H1 (cell line): ENCODE results near the gene THOC5. TPM values are rescaled to one million over a fixed set of nuclear protein-coding genes. Genes with fewer than 3 reads are reported as not detected.

Experiments used
- CTCF ChIA-PET: fragments of 300-600 bp; sonication (Branson Sonifier 250); formaldehyde crosslinking; loops from one replicate; lab custom pipeline; 2021; ENCODE audit not compliant: partially characterized antibody; lab: Charles Lee
- POLR2A ChIA-PET: fragments of 300-600 bp; sonication (Branson Sonifier 250); formaldehyde crosslinking; loops from one replicate; lab custom pipeline; 2021; ENCODE audit warnings: inconsistent platforms; ENCODE audit not compliant: partially characterized antibody; lab: Charles Lee
- DNase-seq, 2 experiments: peaks; one replicate each; pipeline versions ENCODE4 v3.0.0 to v3.0.0-alpha.2; 2010 to 2022; ENCODE audit warnings: low spot score in 2 of 2, low read depth in 1 of 2, mixed read lengths in 1 of 2
- FAIRE-seq: peaks from 2 replicates; lab custom pipeline; 2011; peaks lifted over from hg19 to GRCh38; lab: Jason Lieb, UNC
- H2AFZ ChIP-seq: 2 replicates; pipeline ENCODE4 v1.8.1; 2012; ENCODE audit warnings: low read length, inconsistent platforms
- H2AK5ac ChIP-seq: 2 replicates; pipeline ENCODE4 v1.6.1; 2013; ENCODE audit warnings: low read depth, low read length
- H2BK120ac ChIP-seq: replicated peaks from 2 replicates; pipeline ENCODE3; 2013; ENCODE audit warnings: low read depth, low read length, inconsistent platforms
- H2BK12ac ChIP-seq: 2 replicates; pipeline ENCODE4 v1.6.1; 2013; ENCODE audit warnings: low read depth, low read length
- H2BK15ac ChIP-seq: 2 replicates; pipeline ENCODE4 v1.6.1; 2013; ENCODE audit warnings: low read length
- H2BK20ac ChIP-seq: 2 replicates; pipeline ENCODE4 v1.6.1; 2013; ENCODE audit warnings: low read length
- H2BK5ac ChIP-seq: 2 replicates; pipeline ENCODE4 v1.6.1; 2013; ENCODE audit warnings: low read depth, low read length
- H3K14ac ChIP-seq: 2 replicates; pipeline ENCODE4 v1.6.1; 2013; ENCODE audit warnings: inconsistent platforms; ENCODE audit not compliant: insufficient read length
- H3K18ac ChIP-seq: 2 replicates; pipeline ENCODE4 v1.6.1; 2013; ENCODE audit warnings: low read length; ENCODE audit errors: extremely low read depth
- H3K23ac ChIP-seq: 2 replicates; pipeline ENCODE4 v1.6.1; 2013; ENCODE audit warnings: inconsistent platforms; ENCODE audit not compliant: insufficient read length
- H3K23me2 ChIP-seq: 2 replicates; pipeline ENCODE4 v1.6.1; 2013; ENCODE audit warnings: low read depth, low read length
- H3K27ac ChIP-seq: 2 replicates; pipeline ENCODE4 v1.6.1; 2011; ENCODE audit warnings: low read depth, low read length, inconsistent platforms
- H3K27me3 ChIP-seq, 4 experiments: replicated peaks in 1 of 4; 1 replicate in 1 of 4; 2 replicates in 3 of 4; pipeline versions ENCODE4 v1.6.1 to v1.8.1; 2011 to 2013; ENCODE audit warnings: low read length in 3 of 4, mild to moderate bottlenecking in 3 of 4, inconsistent platforms in 2 of 4, mixed read lengths in 2 of 4, moderate library complexity in 1 of 4; ENCODE audit not compliant: control insufficient read depth in 3 of 4, insufficient read depth in 3 of 4; ENCODE audit errors: extremely low read depth in 1 of 4
- H3K36me3 ChIP-seq, 4 experiments: 2 replicates each; pipeline versions ENCODE4 v1.6.1 to v1.8.1; 2011 to 2013; ENCODE audit warnings: mild to moderate bottlenecking in 4 of 4, low read length in 3 of 4, moderate library complexity in 2 of 4, control low read depth in 1 of 4, inconsistent platforms in 1 of 4; ENCODE audit not compliant: insufficient read depth in 4 of 4, control insufficient read depth in 2 of 4
- H3K4ac ChIP-seq: replicated peaks from 2 replicates; pipeline ENCODE3; 2013; ENCODE audit warnings: low read length, low read depth, mixed read lengths, inconsistent platforms; ENCODE audit not compliant: insufficient read length
- H3K4me1 ChIP-seq, 4 experiments: replicated peaks in 1 of 4; 1 replicate in 1 of 4; 2 replicates in 3 of 4; pipeline versions ENCODE4 v1.6.1 to v1.8.1; 2011 to 2013; ENCODE audit warnings: low read length in 3 of 4, inconsistent platforms in 2 of 4, mixed read lengths in 1 of 4; ENCODE audit not compliant: insufficient read depth in 4 of 4, control insufficient read depth in 3 of 4
- H3K4me2 ChIP-seq, 2 experiments: 2 replicates each; pipeline versions ENCODE4 v1.6.1 to v1.8.1; 2011 to 2013; ENCODE audit warnings: low read depth in 2 of 2, low read length in 2 of 2, control low read depth in 1 of 2, inconsistent platforms in 1 of 2, mild to moderate bottlenecking in 1 of 2; ENCODE audit not compliant: insufficient read depth in 1 of 2
- H3K4me3 ChIP-seq, 4 experiments: fragments of 200-600, 300-600 bp in 1 of 4; sonication (generic), shearing (Covaris generic), sonication (Bioruptor Twin) in 1 of 4; 2 replicates each; pipeline versions ENCODE4 v1.5.1 to v1.8.1; 2011 to 2016; ENCODE audit warnings: low read length in 4 of 4, low read depth in 3 of 4, control low read depth in 2 of 4, inconsistent platforms in 2 of 4, mild to moderate bottlenecking in 2 of 4, mixed read lengths in 1 of 4, moderate library complexity in 1 of 4; ENCODE audit not compliant: insufficient read depth in 2 of 4; ENCODE audit errors: extremely low read depth in 1 of 4
- H3K56ac ChIP-seq: replicated peaks from 2 replicates; pipeline ENCODE3; 2013; ENCODE audit warnings: low read depth, mild to moderate bottlenecking, mixed read lengths, low read length, inconsistent platforms; ENCODE audit not compliant: insufficient read length
- H3K79me1 ChIP-seq: 2 replicates; pipeline ENCODE4 v1.6.1; 2013; ENCODE audit warnings: low read depth, low read length, control low read depth
- H3K79me2 ChIP-seq, 2 experiments: 2 replicates each; pipeline versions ENCODE4 v1.6.1 to v1.8.1; 2012 to 2013; ENCODE audit warnings: low read length in 2 of 2, mild to moderate bottlenecking in 2 of 2, inconsistent platforms in 1 of 2; ENCODE audit not compliant: insufficient read depth in 2 of 2, control insufficient read depth in 1 of 2
- H3K9ac ChIP-seq, 4 experiments: replicated peaks in 1 of 4; 1 replicate in 1 of 4; 2 replicates in 3 of 4; pipeline versions ENCODE4 v1.6.1 to v1.8.1; 2011 to 2013; ENCODE audit warnings: low read depth in 3 of 4, low read length in 3 of 4, control low read depth in 2 of 4, mild to moderate bottlenecking in 2 of 4, moderate library complexity in 2 of 4, inconsistent platforms in 1 of 4; ENCODE audit errors: extremely low read depth in 1 of 4
- H3K9me3 ChIP-seq, 2 experiments: 2 replicates each; pipeline versions ENCODE4 v1.6.1 to v1.8.1; 2012 to 2013; ENCODE audit warnings: mild to moderate bottlenecking in 2 of 2, moderate library complexity in 2 of 2, control low read depth in 1 of 2, inconsistent platforms in 1 of 2, low read depth in 1 of 2, low read length in 1 of 2, mixed read lengths in 1 of 2; ENCODE audit not compliant: insufficient read depth in 2 of 2
- H4K20me1 ChIP-seq, 2 experiments: replicated peaks in 1 of 2; 2 replicates each; pipeline versions ENCODE3 to v1.8.1; 2011 to 2013; ENCODE audit warnings: inconsistent platforms in 2 of 2, low read length in 2 of 2, mild to moderate bottlenecking in 1 of 2; ENCODE audit not compliant: insufficient read depth in 2 of 2, control insufficient read depth in 1 of 2
- H4K5ac ChIP-seq: 2 replicates; pipeline ENCODE4 v1.6.1; 2013; ENCODE audit warnings: low read length, low read depth, mixed read lengths, inconsistent platforms; ENCODE audit not compliant: insufficient read length
- H4K8ac ChIP-seq: 2 replicates; pipeline ENCODE4 v1.8.0; 2013; ENCODE audit warnings: mild to moderate bottlenecking, moderate library complexity, low read length, inconsistent platforms; ENCODE audit not compliant: insufficient read depth; ENCODE audit errors: extremely low read depth
- H4K91ac ChIP-seq: replicated peaks from 2 replicates; pipeline ENCODE3; 2013; ENCODE audit warnings: low read length, mixed read lengths, inconsistent platforms; ENCODE audit not compliant: insufficient read length
- EGR1 ChIP-seq: IDR thresholded peaks from 2 replicates; pipeline ENCODE4 v1.6.1; 2011; ENCODE audit warnings: low read depth, low read length, borderline replicate concordance
- FOSL1 ChIP-seq: IDR thresholded peaks from 2 replicates; pipeline ENCODE4 v1.6.1; 2011; ENCODE audit warnings: mild to moderate bottlenecking, low read depth, low read length, moderate library complexity; ENCODE audit not compliant: insufficient read depth
- KDM5A ChIP-seq: fragments of 200-600 bp; IDR thresholded peaks from 2 replicates; pipeline ENCODE4 v1.7.1; 2012; ENCODE audit warnings: mild to moderate bottlenecking, low read length, inconsistent platforms, mixed read lengths
- MAX ChIP-seq: IDR thresholded peaks from 2 replicates; pipeline ENCODE4 v1.6.1; 2012; ENCODE audit warnings: inconsistent platforms
- RAD21 ChIP-seq, 2 experiments: IDR thresholded peaks in 1 of 2; conservative IDR thresholded peaks in 1 of 2; 2 replicates each; pipeline ENCODE4 v1.6.1; 2011; ENCODE audit warnings: low read depth in 2 of 2, low read length in 2 of 2, improper control_type of control experiment in 1 of 2, inconsistent platforms in 1 of 2, mild to moderate bottlenecking in 1 of 2, moderate library complexity in 1 of 2
- RBBP5 ChIP-seq: IDR thresholded peaks from 2 replicates; pipeline ENCODE4 v1.7.1; 2012; ENCODE audit warnings: low read depth, mild to moderate bottlenecking, inconsistent platforms, low read length, moderate library complexity, borderline replicate concordance
- RFX5 ChIP-seq: IDR thresholded peaks from 2 replicates; pipeline ENCODE4 v1.6.1; 2011; ENCODE audit warnings: low read depth, low read length, improper control_type of control experiment, borderline replicate concordance
- SIRT6 ChIP-seq: IDR thresholded peaks from one replicate; pipeline ENCODE4 v1.7.1; 2012; ENCODE audit warnings: low read length, inconsistent platforms
- TCF12 ChIP-seq: IDR thresholded peaks from 2 replicates; pipeline ENCODE4 v1.6.1; 2011; ENCODE audit warnings: low read depth, mild to moderate bottlenecking, low read length
- USF2 ChIP-seq: IDR thresholded peaks from 2 replicates; pipeline ENCODE4 v1.6.1; 2011; ENCODE audit warnings: low read length, improper control_type of control experiment
- WGBS, 2 experiments: shearing (Covaris generic) in 1 of 2; methylation state at CpG; one replicate each; pipeline versions ENCODE4 v1.1.6 to v1.1.7; 2013 to 2015; ENCODE audit warnings: low lambda C conversion rate in 2 of 2, mixed read lengths in 2 of 2, inconsistent platforms in 1 of 2, low coverage in 1 of 2, missing lambda C conversion rate in 1 of 2; ENCODE audit not compliant: insufficient replicate concordance in 2 of 2, insufficient coverage in 1 of 2, insufficient read length in 1 of 2; ENCODE audit errors: extremely low coverage in 1 of 2, missing lambda C conversion rate in 1 of 2; 5-methylcytosine and 5-hydroxymethylcytosine counted together
- polyA plus RNA-seq, 7 experiments: library from polyadenylated mRNA; depleted of rRNA in 3 of 7; stranded (reverse) in 5 of 7; unstranded in 2 of 7; fragments of >200 nt in 5 of 7; fragments of 200-250 nt in 2 of 7; gene quantifications; 1 replicate in 5 of 7; 2 replicates in 1 of 7; 4 replicates in 1 of 7; pipeline versions ENCODE4 v1.2.1 to v1.2.3, GENCODE V29; 2011 to 2013; ENCODE audit warnings: missing spikeins in 2 of 7, mixed read lengths in 2 of 7
- total RNA-seq: library from RNA; stranded (reverse); fragmentation: NEBNext Ultra II Directional; extraction: Animal tissue kit (Norgen Biotek cat#: 25700); gene quantifications from 2 replicates; pipeline ENCODE4 v1.2.1, GENCODE V29; 2021
- TF ChIP-seq, protein P1 (sequence below): IDR thresholded peaks from 2 replicates; pipeline ENCODE4 v1.6.1; 2011; ENCODE audit warnings: low read depth, mild to moderate bottlenecking, low read length; ENCODE audit not compliant: insufficient read depth

The THOC5 gene
- total and polyA plus RNA-seq, 2 of the 8 experiments (the other 6 are each of a cell fraction or from before 2014, with no cell fraction given) = 27.7 to 65.7 TPM

DNA sequence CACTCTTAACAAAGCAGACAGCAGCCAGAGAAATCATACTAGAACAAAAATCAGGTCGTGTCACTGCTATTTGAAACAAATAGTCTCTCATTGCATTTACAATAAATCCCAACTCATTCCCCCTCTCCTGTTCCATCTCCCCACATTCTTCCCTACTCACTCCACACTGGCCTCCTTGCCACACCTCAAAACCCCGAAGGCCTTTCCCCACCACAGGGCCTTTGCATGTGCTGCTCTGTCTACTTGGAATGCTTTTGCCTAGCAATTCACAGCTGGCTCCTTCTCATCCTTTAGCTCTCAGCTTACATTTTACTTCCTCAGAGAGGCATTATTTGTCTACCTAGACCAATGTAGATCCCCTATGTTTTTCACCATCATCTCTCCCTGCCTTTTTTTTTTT, 6.3 kb upstream of the THOC5 start:
- ChIA-PET POLR2A (interaction anchor here (0.6 to 0.9 kb wide), 3 partner anchors 11 to 20 kb away, joined by 3 to 4 read pairs (median 4); no protein-coding TSS in a partner anchor), CTCF (interaction anchor here (0.6 kb wide), 1 partner anchor 247 kb away, joined by 3 read pairs; no protein-coding TSS in a partner anchor)
- Histone ChIP-seq H3K27me3 (no peaks in the 10 kb centered on the region), H2BK120ac (no peak overlapping the region), H3K4me1 (no peaks in the 10 kb centered on the region)
- WGBS, 2 experiments = 89% methylated on average over 2 of the region's 2 CpGs; no CpG with 5 or more reads in 1 of the 2 experiments
- TF ChIP-seq RBBP5 = no peak
- no peak for TF ChIP-seq USF2
- no peak for TF ChIP-seq RAD21 (IDR thresholded peaks at IDR 0.05 in 1 of 2, conservative IDR thresholded peaks at IDR 0.05 in 1 of 2; ENCODE audit: low read depth in 2 of 2, low read length in 2 of 2)
- no peak for TF ChIP-seq SIRT6
- no peak for TF ChIP-seq FOSL1
- no peak for TF ChIP-seq MAX
- TF ChIP-seq, protein P1, sequence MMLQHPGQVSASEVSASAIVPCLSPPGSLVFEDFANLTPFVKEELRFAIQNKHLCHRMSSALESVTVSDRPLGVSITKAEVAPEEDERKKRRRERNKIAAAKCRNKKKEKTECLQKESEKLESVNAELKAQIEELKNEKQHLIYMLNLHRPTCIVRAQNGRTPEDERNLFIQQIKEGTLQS = no peak
- TF ChIP-seq EGR1 = no peak
- no peak for TF ChIP-seq RFX5
- TF ChIP-seq KDM5A = no peak
- no peak for TF ChIP-seq TCF12
- TF ChIP-seq, all 59 proteins: peak for 0
- Histone ChIP-seq H2AFZ (no peak overlapping the region), H3K23me2 (no peaks in the 10 kb centered on the region; the same call in 1 of the 2 replicates), H3K14ac (no peak overlapping the region), H2BK5ac (no peak overlapping the region), H3K4ac (no peak overlapping the region), H3K18ac (no peak overlapping the region), H2AK5ac (no peak overlapping the region), H3K79me1 (no peaks in the 10 kb centered on the region), H2BK20ac (no peak overlapping the region), H3K23ac (no peak overlapping the region), H4K91ac (no peak overlapping the region), H4K8ac (no peak overlapping the region), H4K20me1 (peaks cover 0 to 10% of the 10 kb centered on the region in 2 experiments), H3K9me3 (no peaks in the 10 kb centered on the region), H3K56ac (no peak overlapping the region), H3K9ac (no peak overlapping the region), H3K79me2 (no peaks in the 10 kb centered on the region), H3K36me3 (peaks cover 37 to 82% (median 65%) of the 10 kb centered on the region in 4 experiments), H3K4me2 (no peak overlapping the region), H3K4me3 (no peak overlapping the region), H3K27ac (no peak overlapping the region), H4K5ac (no peak overlapping the region), H2BK15ac (no peak overlapping the region), H2BK12ac (no peak overlapping the region)
- DNase-seq (no peak), FAIRE-seq (no peak)
